GM23338 (cell line): Measurements from ENCODE around the gene STX1A. TPM values are rescaled to one million over a fixed set of nuclear protein-coding genes. Genes with fewer than 3 reads are reported as not detected.
"Not testable (repeated sequence)": the region's sequence is repeated elsewhere in the genome, so short reads cannot be mapped to it uniquely, and the experiment has no call there.

ENCODE experiments used
- ATAC-seq: fragments of 200-7000 bp; cut with Tn5 transposase; 3 replicates; pipeline ENCODE4 v1.9.1; 2020
- DNase-seq: peaks from one replicate; pipeline ENCODE4 v3.0.0-alpha.2; 2015; ENCODE audit warnings: low spot score
- H2AFZ ChIP-seq: fragments of 200-600 bp; sonication (generic); 2 replicates; pipeline ENCODE4 v1.8.0; 2016; ENCODE audit warnings: antibody characterized with exemption, mild to moderate bottlenecking, moderate library complexity
- H3F3A ChIP-seq: fragments of 200-600 bp; sonication (generic); replicated peaks from 2 replicates; pipeline ENCODE4 v1.8.0; 2017; ENCODE audit warnings: antibody characterized with exemption, mixed run types, low read depth
- H3K27ac ChIP-seq: fragments of 200-600 bp; sonication (generic); 2 replicates; pipeline ENCODE4 v1.6.1; 2016; ENCODE audit warnings: low read depth
- H3K27me3 ChIP-seq: fragments of 200-600 bp; sonication (generic); 2 replicates; pipeline ENCODE4 v1.8.0; 2016; ENCODE audit warnings: mild to moderate bottlenecking, mixed run types, moderate library complexity; ENCODE audit not compliant: insufficient read depth
- H3K36me3 ChIP-seq: fragments of 200-600 bp; sonication (generic); 2 replicates; pipeline ENCODE4 v1.8.0; 2016; ENCODE audit warnings: mild to moderate bottlenecking; ENCODE audit not compliant: insufficient read depth
- H3K4me1 ChIP-seq: fragments of 200-600 bp; sonication (generic); 2 replicates; pipeline ENCODE4 v1.8.0; 2016; ENCODE audit warnings: mild to moderate bottlenecking, moderate library complexity; ENCODE audit not compliant: insufficient read depth
- H3K4me2 ChIP-seq: fragments of 200-600 bp; sonication (generic); 2 replicates; pipeline ENCODE4 v1.7.1; 2017; ENCODE audit warnings: mixed run types
- H3K4me3 ChIP-seq: fragments of 200-600 bp; sonication (generic); 2 replicates; pipeline ENCODE4 v1.6.1; 2016; ENCODE audit warnings: mixed run types
- H3K79me2 ChIP-seq: fragments of 200-600 bp; sonication (generic); replicated peaks from 2 replicates; pipeline ENCODE4 v1.8.0; 2017; ENCODE audit warnings: mild to moderate bottlenecking; ENCODE audit not compliant: insufficient read depth
- H3K9me2 ChIP-seq: fragments of 200-600 bp; sonication (generic); 2 replicates; pipeline ENCODE4 v1.8.0; 2017; ENCODE audit not compliant: insufficient read depth
- H4K20me1 ChIP-seq: fragments of 200-600 bp; sonication (generic); replicated peaks from 2 replicates; pipeline ENCODE4 v1.8.0; 2017; ENCODE audit warnings: mild to moderate bottlenecking; ENCODE audit not compliant: insufficient read depth
- H3K27ac Mint-ChIP-seq: 2 replicates; pipeline ENCODE4 v1.8.0; 2020; ENCODE audit warnings: inconsistent platforms, mild to moderate bottlenecking, moderate library complexity, mixed read lengths
- H3K27me3 Mint-ChIP-seq: 3 replicates; pipeline ENCODE4 v1.8.0; 2022; ENCODE audit warnings: low read depth, mild to moderate bottlenecking, moderate library complexity, mixed read lengths, inconsistent platforms; ENCODE audit not compliant: insufficient read depth, poor library complexity
- H3K36me3 Mint-ChIP-seq: 3 replicates; pipeline ENCODE4 v1.8.0; 2021; ENCODE audit warnings: low read depth, mild to moderate bottlenecking, inconsistent platforms, moderate library complexity, mixed read lengths
- H3K4me1 Mint-ChIP-seq: 3 replicates; pipeline ENCODE4 v1.8.0; 2020; ENCODE audit warnings: mild to moderate bottlenecking, inconsistent platforms, mixed read lengths
- H3K4me3 Mint-ChIP-seq: 3 replicates; pipeline ENCODE4 v1.8.0; 2021; ENCODE audit warnings: moderate library complexity, mild to moderate bottlenecking, inconsistent platforms, mixed read lengths
- H3K9me3 Mint-ChIP-seq: 3 replicates; pipeline ENCODE4 v1.8.0; 2020; ENCODE audit warnings: moderate library complexity, mild to moderate bottlenecking, inconsistent platforms, mixed read lengths
- CREB1 ChIP-seq: fragments of 250-450 bp; sonication (Bioruptor Pico); IDR thresholded peaks from 2 replicates; pipeline ENCODE4 v1.5.0; 2020; ENCODE audit warnings: low read depth, mild to moderate bottlenecking, moderate library complexity
- EZH2 ChIP-seq: fragments of 200-600 bp; sonication (generic); IDR thresholded peaks from one replicate; pipeline ENCODE4 v1.8.0; 2017; ENCODE audit warnings: antibody characterized with exemption, mild to moderate bottlenecking, low read depth; ENCODE audit not compliant: unreplicated experiment
- EZH2phosphoT487 ChIP-seq: fragments of 200-600 bp; sonication (generic); IDR thresholded peaks from one replicate; pipeline ENCODE4 v1.8.1; 2018; ENCODE audit warnings: antibody characterized with exemption; ENCODE audit not compliant: unreplicated experiment
- JUNB ChIP-seq: IDR thresholded peaks from one replicate; pipeline ENCODE4 v1.6.1; 2016; ENCODE audit warnings: antibody characterized with exemption; ENCODE audit not compliant: unreplicated experiment
- NANOG ChIP-seq: IDR thresholded peaks from 2 replicates; pipeline ENCODE4 v1.6.1; 2016; ENCODE audit warnings: antibody characterized with exemption, borderline replicate concordance
- POLR2AphosphoS5 ChIP-seq: IDR thresholded peaks from 2 replicates; pipeline ENCODE4 v1.6.1; 2016; ENCODE audit warnings: antibody characterized with exemption, low read depth
- STAT1 ChIP-seq: IDR thresholded peaks from one replicate; pipeline ENCODE4 v1.6.1; 2016; ENCODE audit warnings: antibody characterized with exemption; ENCODE audit not compliant: unreplicated experiment
- ZNF114 ChIP-seq: fragments of 250-450 bp; sonication (Bioruptor Pico); IDR thresholded peaks from 2 replicates; pipeline ENCODE4 v1.5.0; 2020; ENCODE audit warnings: mild to moderate bottlenecking, moderate library complexity
- ZNF331 ChIP-seq: fragments of 250-450 bp; sonication (Bioruptor Pico); IDR thresholded peaks from 2 replicates; pipeline ENCODE4 v1.5.0; 2020; ENCODE audit warnings: low read depth, mild to moderate bottlenecking, moderate library complexity
- polyA plus RNA-seq: library from polyadenylated mRNA; unstranded; fragments of >200 nt; fragmentation: Nextera tagmentation; extraction: Ambion mirVana; gene quantifications from 2 replicates; pipeline ENCODE4 v1.2.1, GENCODE V29; 2016
- total RNA-seq: library from RNA; depleted of rRNA; stranded (reverse); fragments of >200 nt; shearing (Covaris generic); gene quantifications from 2 replicates; pipeline ENCODE4 v1.2.3, GENCODE V29; 2014
- TF ChIP-seq, protein P1 (sequence below): fragments of 250-450 bp; sonication (Bioruptor Pico); IDR thresholded peaks from 2 replicates; pipeline ENCODE4 v1.5.0; 2020; ENCODE audit warnings: mild to moderate bottlenecking, moderate library complexity
- TF ChIP-seq, protein P2 (sequence below): IDR thresholded peaks from 2 replicates; pipeline ENCODE4 v1.6.1; 2016; ENCODE audit warnings: antibody characterized with exemption
- TF ChIP-seq, protein P3 (sequence below), 2 experiments: fragments of 200-600 bp in 1 of 2; sonication (generic) in 1 of 2; conservative IDR thresholded peaks; 2 replicates each; pipeline versions ENCODE4 v1.5.1 to v1.6.1; 2016 to 2017; ENCODE audit warnings: antibody characterized with exemption in 2 of 2, low read depth in 2 of 2, mild to moderate bottlenecking in 2 of 2, moderate library complexity in 1 of 2

STX1A gene
- total and polyA plus RNA-seq, 2 experiments from 2014 or later, result 9.1 to 19.8 TPM

DNA sequence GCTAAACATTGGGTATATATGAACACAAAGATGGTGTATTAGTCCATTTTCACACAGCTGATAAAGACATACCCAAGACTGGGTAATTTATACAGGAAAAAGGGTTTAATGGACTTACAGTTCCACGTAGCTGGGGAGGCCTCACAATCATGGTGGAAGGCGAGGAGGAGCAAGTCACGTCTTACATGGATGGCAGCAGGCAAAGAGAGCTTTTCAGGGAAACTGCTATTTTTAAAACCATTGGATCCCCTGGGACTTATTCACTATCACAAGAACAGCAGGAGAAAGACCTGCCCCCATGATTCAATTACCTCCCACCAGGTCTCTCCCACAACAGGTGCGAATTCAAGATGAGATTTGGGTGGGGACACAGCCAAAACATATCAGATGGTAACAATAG, 64.2 kb downstream of the STX1A start:
- not testable (repeated sequence) for H3K36me3 Mint-ChIP-seq, H3K79me2 ChIP-seq, H3K4me3 ChIP-seq, H3K9me3 Mint-ChIP-seq, H3K4me2 ChIP-seq, H3F3A ChIP-seq, H3K27me3 Mint-ChIP-seq, H3K27me3 ChIP-seq, H2AFZ ChIP-seq, H3K27ac Mint-ChIP-seq, H3K27ac ChIP-seq, DNase-seq, H3K9me2 ChIP-seq, H4K20me1 ChIP-seq, H3K4me1 ChIP-seq, H3K36me3 ChIP-seq, H3K4me3 Mint-ChIP-seq, H3K4me1 Mint-ChIP-seq, ATAC-seq

DNA sequence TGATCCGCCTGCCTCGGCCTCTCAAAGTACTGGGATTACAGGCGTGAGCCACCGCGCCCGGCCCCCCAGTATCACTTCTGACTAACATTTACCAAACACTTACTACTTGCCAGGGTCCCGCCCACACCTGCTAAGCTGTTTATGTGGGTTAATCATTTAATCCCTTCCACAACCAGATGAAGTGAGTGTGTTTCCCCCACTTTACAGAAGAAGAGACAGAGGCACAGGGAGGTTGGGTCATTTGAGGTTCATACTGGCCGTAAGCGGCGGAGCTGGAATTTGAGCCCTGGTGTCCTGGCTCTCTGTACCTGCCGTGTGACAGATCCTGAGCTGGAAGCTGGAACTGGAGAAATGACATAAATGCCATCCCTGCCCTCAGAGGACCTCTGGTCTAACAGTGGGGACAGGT, 66.9 kb downstream of the STX1A start:
- H3K4me2 ChIP-seq, result no peak overlapping the region
- no peak for TF ChIP-seq EZH2
- TF ChIP-seq ZNF331 (CRISPR knock-in tag), result no peak
- no peak for TF ChIP-seq NANOG
- TF ChIP-seq POLR2AphosphoS5, result no peak
- TF ChIP-seq, protein P1, sequence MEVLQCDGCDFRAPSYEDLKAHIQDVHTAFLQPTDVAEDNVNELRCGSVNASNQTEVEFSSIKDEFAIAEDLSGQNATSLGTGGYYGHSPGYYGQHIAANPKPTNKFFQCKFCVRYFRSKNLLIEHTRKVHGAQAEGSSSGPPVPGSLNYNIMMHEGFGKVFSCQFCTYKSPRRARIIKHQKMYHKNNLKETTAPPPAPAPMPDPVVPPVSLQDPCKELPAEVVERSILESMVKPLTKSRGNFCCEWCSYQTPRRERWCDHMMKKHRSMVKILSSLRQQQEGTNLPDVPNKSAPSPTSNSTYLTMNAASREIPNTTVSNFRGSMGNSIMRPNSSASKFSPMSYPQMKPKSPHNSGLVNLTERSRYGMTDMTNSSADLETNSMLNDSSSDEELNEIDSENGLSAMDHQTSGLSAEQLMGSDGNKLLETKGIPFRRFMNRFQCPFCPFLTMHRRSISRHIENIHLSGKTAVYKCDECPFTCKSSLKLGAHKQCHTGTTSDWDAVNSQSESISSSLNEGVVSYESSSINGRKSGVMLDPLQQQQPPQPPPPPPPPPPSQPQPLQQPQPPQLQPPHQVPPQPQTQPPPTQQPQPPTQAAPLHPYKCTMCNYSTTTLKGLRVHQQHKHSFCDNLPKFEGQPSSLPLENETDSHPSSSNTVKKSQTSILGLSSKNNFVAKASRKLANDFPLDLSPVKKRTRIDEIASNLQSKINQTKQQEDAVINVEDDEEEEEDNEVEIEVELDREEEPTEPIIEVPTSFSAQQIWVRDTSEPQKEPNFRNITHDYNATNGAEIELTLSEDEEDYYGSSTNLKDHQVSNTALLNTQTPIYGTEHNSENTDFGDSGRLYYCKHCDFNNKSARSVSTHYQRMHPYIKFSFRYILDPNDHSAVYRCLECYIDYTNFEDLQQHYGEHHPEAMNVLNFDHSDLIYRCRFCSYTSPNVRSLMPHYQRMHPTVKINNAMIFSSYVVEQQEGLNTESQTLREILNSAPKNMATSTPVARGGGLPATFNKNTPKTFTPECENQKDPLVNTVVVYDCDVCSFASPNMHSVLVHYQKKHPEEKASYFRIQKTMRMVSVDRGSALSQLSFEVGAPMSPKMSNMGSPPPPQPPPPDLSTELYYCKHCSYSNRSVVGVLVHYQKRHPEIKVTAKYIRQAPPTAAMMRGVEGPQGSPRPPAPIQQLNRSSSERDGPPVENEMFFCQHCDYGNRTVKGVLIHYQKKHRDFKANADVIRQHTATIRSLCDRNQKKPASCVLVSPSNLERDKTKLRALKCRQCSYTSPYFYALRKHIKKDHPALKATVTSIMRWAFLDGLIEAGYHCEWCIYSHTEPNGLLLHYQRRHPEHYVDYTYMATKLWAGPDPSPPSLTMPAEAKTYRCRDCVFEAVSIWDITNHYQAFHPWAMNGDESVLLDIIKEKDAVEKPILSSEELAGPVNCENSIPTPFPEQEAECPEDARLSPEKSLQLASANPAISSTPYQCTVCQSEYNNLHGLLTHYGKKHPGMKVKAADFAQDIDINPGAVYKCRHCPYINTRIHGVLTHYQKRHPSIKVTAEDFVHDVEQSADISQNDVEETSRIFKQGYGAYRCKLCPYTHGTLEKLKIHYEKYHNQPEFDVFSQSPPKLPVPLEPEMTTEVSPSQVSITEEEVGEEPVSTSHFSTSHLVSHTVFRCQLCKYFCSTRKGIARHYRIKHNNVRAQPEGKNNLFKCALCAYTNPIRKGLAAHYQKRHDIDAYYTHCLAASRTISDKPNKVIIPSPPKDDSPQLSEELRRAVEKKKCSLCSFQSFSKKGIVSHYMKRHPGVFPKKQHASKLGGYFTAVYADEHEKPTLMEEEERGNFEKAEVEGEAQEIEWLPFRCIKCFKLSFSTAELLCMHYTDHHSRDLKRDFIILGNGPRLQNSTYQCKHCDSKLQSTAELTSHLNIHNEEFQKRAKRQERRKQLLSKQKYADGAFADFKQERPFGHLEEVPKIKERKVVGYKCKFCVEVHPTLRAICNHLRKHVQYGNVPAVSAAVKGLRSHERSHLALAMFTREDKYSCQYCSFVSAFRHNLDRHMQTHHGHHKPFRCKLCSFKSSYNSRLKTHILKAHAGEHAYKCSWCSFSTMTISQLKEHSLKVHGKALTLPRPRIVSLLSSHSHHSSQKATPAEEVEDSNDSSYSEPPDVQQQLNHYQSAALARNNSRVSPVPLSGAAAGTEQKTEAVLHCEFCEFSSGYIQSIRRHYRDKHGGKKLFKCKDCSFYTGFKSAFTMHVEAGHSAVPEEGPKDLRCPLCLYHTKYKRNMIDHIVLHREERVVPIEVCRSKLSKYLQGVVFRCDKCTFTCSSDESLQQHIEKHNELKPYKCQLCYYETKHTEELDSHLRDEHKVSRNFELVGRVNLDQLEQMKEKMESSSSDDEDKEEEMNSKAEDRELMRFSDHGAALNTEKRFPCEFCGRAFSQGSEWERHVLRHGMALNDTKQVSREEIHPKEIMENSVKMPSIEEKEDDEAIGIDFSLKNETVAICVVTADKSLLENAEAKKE, result no peak
- TF ChIP-seq, protein P2, sequence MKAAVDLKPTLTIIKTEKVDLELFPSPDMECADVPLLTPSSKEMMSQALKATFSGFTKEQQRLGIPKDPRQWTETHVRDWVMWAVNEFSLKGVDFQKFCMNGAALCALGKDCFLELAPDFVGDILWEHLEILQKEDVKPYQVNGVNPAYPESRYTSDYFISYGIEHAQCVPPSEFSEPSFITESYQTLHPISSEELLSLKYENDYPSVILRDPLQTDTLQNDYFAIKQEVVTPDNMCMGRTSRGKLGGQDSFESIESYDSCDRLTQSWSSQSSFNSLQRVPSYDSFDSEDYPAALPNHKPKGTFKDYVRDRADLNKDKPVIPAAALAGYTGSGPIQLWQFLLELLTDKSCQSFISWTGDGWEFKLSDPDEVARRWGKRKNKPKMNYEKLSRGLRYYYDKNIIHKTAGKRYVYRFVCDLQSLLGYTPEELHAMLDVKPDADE, result no peak
- TF ChIP-seq ZNF114 (CRISPR knock-in tag), result no peak
- TF ChIP-seq STAT1, result no peak
- no peak for TF ChIP-seq JUNB
- TF ChIP-seq CREB1 (CRISPR knock-in tag), result no peak
- TF ChIP-seq, protein P3, sequence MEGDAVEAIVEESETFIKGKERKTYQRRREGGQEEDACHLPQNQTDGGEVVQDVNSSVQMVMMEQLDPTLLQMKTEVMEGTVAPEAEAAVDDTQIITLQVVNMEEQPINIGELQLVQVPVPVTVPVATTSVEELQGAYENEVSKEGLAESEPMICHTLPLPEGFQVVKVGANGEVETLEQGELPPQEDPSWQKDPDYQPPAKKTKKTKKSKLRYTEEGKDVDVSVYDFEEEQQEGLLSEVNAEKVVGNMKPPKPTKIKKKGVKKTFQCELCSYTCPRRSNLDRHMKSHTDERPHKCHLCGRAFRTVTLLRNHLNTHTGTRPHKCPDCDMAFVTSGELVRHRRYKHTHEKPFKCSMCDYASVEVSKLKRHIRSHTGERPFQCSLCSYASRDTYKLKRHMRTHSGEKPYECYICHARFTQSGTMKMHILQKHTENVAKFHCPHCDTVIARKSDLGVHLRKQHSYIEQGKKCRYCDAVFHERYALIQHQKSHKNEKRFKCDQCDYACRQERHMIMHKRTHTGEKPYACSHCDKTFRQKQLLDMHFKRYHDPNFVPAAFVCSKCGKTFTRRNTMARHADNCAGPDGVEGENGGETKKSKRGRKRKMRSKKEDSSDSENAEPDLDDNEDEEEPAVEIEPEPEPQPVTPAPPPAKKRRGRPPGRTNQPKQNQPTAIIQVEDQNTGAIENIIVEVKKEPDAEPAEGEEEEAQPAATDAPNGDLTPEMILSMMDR (conservative IDR thresholded peaks at IDR 0.05; ENCODE audit: low read depth in 2 of 2), result no peak
- no peak for TF ChIP-seq EZH2phosphoT487
- Mint-ChIP-seq H3K27me3 (peaks cover 26% of the 10 kb centered on the region), H3K36me3 (peaks cover 4% of the 10 kb centered on the region; the same call in 1 of the 3 replicates), H3K4me1 (peaks cover 6% of the 10 kb centered on the region), H3K27ac (no peak overlapping the region), H3K4me3 (no peak overlapping the region), H3K9me3 (peaks cover 6% of the 10 kb centered on the region; the same call in 2 of the 3 replicates)
- no peaks in the 10 kb centered on the region for H4K20me1 ChIP-seq
- H3K27me3 ChIP-seq, result peaks cover 29% of the 10 kb centered on the region
- H3F3A ChIP-seq, result no peaks in the 10 kb centered on the region
- H3K4me3 ChIP-seq, result no peak overlapping the region
- no peak overlapping the region for H3K27ac ChIP-seq
- peaks cover 5% of the 10 kb centered on the region; the same call in 1 of the 2 replicates for H3K4me1 ChIP-seq
- DNase-seq, result no peak
- no peaks in the 10 kb centered on the region for H3K36me3 ChIP-seq
- H3K9me2 ChIP-seq, result no peaks in the 10 kb centered on the region
- no peaks in the 10 kb centered on the region for H3K79me2 ChIP-seq
- ATAC-seq, result no peak
- H2AFZ ChIP-seq, result no peak overlapping the region
